GM23248 (cell line): ENCODE results near the gene DIAPH1.

Experiments used
- EZH2 ChIP-seq: fragments of 200-600 bp; sonication (generic); IDR thresholded peaks from 2 replicates; pipeline ENCODE4 v1.6.1; 2018; ENCODE audit warnings: antibody characterized with exemption, mild to moderate bottlenecking; ENCODE audit not compliant: insufficient read depth, poor library complexity, severe bottlenecking
- EZH2phosphoT487 ChIP-seq: fragments of 200-600 bp; sonication (generic); IDR thresholded peaks from 2 replicates; pipeline ENCODE4 v1.6.1; 2018; ENCODE audit warnings: antibody characterized with exemption, moderate library complexity, mild to moderate bottlenecking, low read depth; ENCODE audit not compliant: insufficient read depth

DNA sequence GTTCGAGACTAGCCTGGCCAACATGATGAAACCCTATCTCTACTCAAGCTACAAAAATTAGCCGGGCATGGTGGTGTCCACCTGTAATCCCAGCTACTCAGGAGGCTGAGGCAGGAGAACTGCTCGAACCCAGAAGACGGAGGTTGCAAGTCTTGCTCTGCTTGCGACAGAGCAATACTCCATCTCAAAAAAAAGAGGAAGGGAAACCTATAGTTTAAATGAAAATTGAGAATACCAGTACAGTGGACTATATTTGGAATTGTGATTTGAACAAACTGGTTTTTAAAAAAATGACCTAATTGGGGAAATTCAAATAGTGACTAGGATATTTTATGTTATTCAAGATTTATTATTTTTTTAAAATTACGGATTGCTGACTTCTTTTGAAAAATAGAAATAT, 33.2 kb downstream of the DIAPH1 start:
- no peak for TF ChIP-seq EZH2phosphoT487
- no peak for TF ChIP-seq EZH2
